ENCODE data around the gene STX1B.

GRCh38 chr16:31055613-31056012, 45.2 kb upstream of the STX1B start:
- TF ChIP-seq CTCF (IDR thresholded peaks at IDR 0.05; ENCODE audit: low read depth, low read length, missing input control) (no peak), FOXA1 (IDR thresholded peaks at IDR 0.05) (no peak), RXRA (IDR thresholded peaks at IDR 0.05) (no peak), SP1 (IDR thresholded peaks at IDR 0.05) (no peak), EGR1 (IDR thresholded peaks at IDR 0.05; ENCODE audit: low read depth in 2 of 2) (no peak), TAF1 (conservative IDR thresholded peaks at IDR 0.05) (no peak), MAX (IDR thresholded peaks at IDR 0.05) (no peak), RAD21 (IDR thresholded peaks at IDR 0.05) (no peak), NR2F2 (IDR thresholded peaks at IDR 0.05) (no peak), ZBTB33 (IDR thresholded peaks at IDR 0.05) (no peak), HNF4A (conservative IDR thresholded peaks at IDR 0.05) (no peak), REST (IDR thresholded peaks at IDR 0.05) (no peak), GABPA (IDR thresholded peaks at IDR 0.05 in 1 of 2, conservative IDR thresholded peaks at IDR 0.05 in 1 of 2) (no peak), JUND (IDR thresholded peaks at IDR 0.05) (no peak)
